ENCODE data around the gene AIF1L. TPM values are rescaled to one million over a fixed set of nuclear protein-coding genes. Genes with fewer than 3 reads are reported as not detected.
"Not testable (repeated sequence)": the region's sequence is repeated elsewhere in the genome, so short reads cannot be mapped to it uniquely, and the experiment has no call there.

The AIF1L gene
- total RNA-seq, 2 donors from 2014 or later = not detected

- Mint-ChIP-seq H3K27ac (no peak overlapping the region), H3K36me3 (peaks cover 42% of the 10 kb centered on the region), H3K27me3 (no peaks in the 10 kb centered on the region), H3K9me3 (no peaks in the 10 kb centered on the region), H3K4me1 (ENCODE audit: low read depth in 2 of 2) (peaks cover 0 to 5% of the 10 kb centered on the region in 2 donors), H3K4me3 (no peak overlapping the region)
- ATAC-seq (no peak), DNase-seq (ENCODE audit: low spot score) (no peak)
Observed at GRCh38 chr9:131140112-131140511, 43.8 kb downstream of the AIF1L start.

GRCh38 chr9:131140550-131140949 lies 44.2 kb downstream of the AIF1L start:
- Mint-ChIP-seq H3K36me3 (peaks cover 46% of the 10 kb centered on the region), H3K9me3 (no peaks in the 10 kb centered on the region), H3K4me1 (ENCODE audit: low read depth in 2 of 2) (peaks cover 0 to 5% of the 10 kb centered on the region in 2 donors), H3K4me3 (no peak overlapping the region), H3K27ac (no peak overlapping the region), H3K27me3 (no peaks in the 10 kb centered on the region)
- DNase-seq (ENCODE audit: low spot score) = no peak
- no peak for ATAC-seq

GRCh38 chr9:131142160-131142559 lies 45.8 kb downstream of the AIF1L start:
- H3K36me3 Mint-ChIP-seq = peaks cover 44% of the 10 kb centered on the region
- peaks cover 0 to 5% of the 10 kb centered on the region in 2 donors for H3K4me1 Mint-ChIP-seq (ENCODE audit: low read depth in 2 of 2)
- H3K27ac Mint-ChIP-seq = no peak overlapping the region
- DNase-seq (ENCODE audit: low spot score) (no peak), ATAC-seq (no peak)
- H3K4me3 Mint-ChIP-seq = no peak overlapping the region
- no peaks in the 10 kb centered on the region for H3K27me3 Mint-ChIP-seq
- no peaks in the 10 kb centered on the region for H3K9me3 Mint-ChIP-seq

- Mint-ChIP-seq H3K36me3 (peaks cover 50% of the 10 kb centered on the region), H3K4me1 (ENCODE audit: low read depth in 2 of 2) (peaks cover 4 to 8% of the 10 kb centered on the region in 2 donors), H3K27ac (peak overlapping the region in 1 of 2 donors; percentile 0), H3K4me3 (no peak overlapping the region), H3K9me3 (no peaks in the 10 kb centered on the region), H3K27me3 (no peaks in the 10 kb centered on the region)
- ATAC-seq = no peak
- DNase-seq (ENCODE audit: low spot score) = no peak
Observed at GRCh38 chr9:131144201-131144600, 47.9 kb downstream of the AIF1L start.

- Mint-ChIP-seq H3K9me3 (no peaks in the 10 kb centered on the region), H3K27ac (no peak overlapping the region), H3K36me3 (peaks cover 52% of the 10 kb centered on the region), H3K4me3 (no peak overlapping the region), H3K27me3 (no peaks in the 10 kb centered on the region), H3K4me1 (ENCODE audit: low read depth in 2 of 2) (peaks cover 13 to 16% of the 10 kb centered on the region in 2 donors)
- no peak for DNase-seq (ENCODE audit: low spot score)
- ATAC-seq = no peak
Observed at GRCh38 chr9:131145245-131145644, 48.9 kb downstream of the AIF1L start.

GRCh38 chr9:131146186-131146585 lies 49.9 kb downstream of the AIF1L start:
- H3K27me3 Mint-ChIP-seq = no peaks in the 10 kb centered on the region
- H3K4me3 Mint-ChIP-seq = no peak overlapping the region
- DNase-seq (ENCODE audit: low spot score) (no peak), ATAC-seq (no peak)
- H3K27ac Mint-ChIP-seq = no peak overlapping the region
- H3K36me3 Mint-ChIP-seq = peaks cover 45% of the 10 kb centered on the region
- peaks cover 13 to 16% of the 10 kb centered on the region in 2 donors for H3K4me1 Mint-ChIP-seq (ENCODE audit: low read depth in 2 of 2)
- H3K9me3 Mint-ChIP-seq = no peaks in the 10 kb centered on the region

- H3K9me3 Mint-ChIP-seq = no peaks in the 10 kb centered on the region
- H3K4me3 Mint-ChIP-seq = no peak overlapping the region
- H3K4me1 Mint-ChIP-seq (ENCODE audit: low read depth in 2 of 2) = peaks cover 13 to 16% of the 10 kb centered on the region in 2 donors
- no peak for DNase-seq (ENCODE audit: low spot score)
- H3K27me3 Mint-ChIP-seq = no peaks in the 10 kb centered on the region
- no peak for ATAC-seq
- H3K36me3 Mint-ChIP-seq = peaks cover 51% of the 10 kb centered on the region
- no peak overlapping the region for H3K27ac Mint-ChIP-seq
Observed at GRCh38 chr9:131148276-131148675, 51.9 kb downstream of the AIF1L start.

- Mint-ChIP-seq H3K27ac (peak overlapping the region; percentile 6 to 45), H3K9me3 (no peaks in the 10 kb centered on the region), H3K4me3 (no peak overlapping the region), H3K4me1 (ENCODE audit: low read depth in 2 of 2) (peaks cover 13 to 16% of the 10 kb centered on the region in 2 donors), H3K36me3 (peaks cover 50% of the 10 kb centered on the region), H3K27me3 (no peaks in the 10 kb centered on the region)
- DNase-seq (ENCODE audit: low spot score) (no peak), ATAC-seq (no peak)
Observed at GRCh38 chr9:131148966-131149687, 52.8 kb downstream of the AIF1L start.

- Mint-ChIP-seq H3K27ac (peak overlapping the region; percentile 6 to 45), H3K4me1 (ENCODE audit: low read depth in 2 of 2) (peaks cover 13 to 15% of the 10 kb centered on the region in 2 donors), H3K36me3 (peaks cover 50% of the 10 kb centered on the region), H3K27me3 (no peaks in the 10 kb centered on the region), H3K4me3 (no peak overlapping the region), H3K9me3 (no peaks in the 10 kb centered on the region)
- DNase-seq (ENCODE audit: low spot score) (no peak), ATAC-seq (no peak)
Observed at GRCh38 chr9:131149688-131150053, 53.3 kb downstream of the AIF1L start.

- Mint-ChIP-seq H3K27me3 (no peaks in the 10 kb centered on the region), H3K4me1 (ENCODE audit: low read depth in 2 of 2) (peaks cover 21 to 23% of the 10 kb centered on the region in 2 donors), H3K9me3 (no peaks in the 10 kb centered on the region), H3K27ac (no peak overlapping the region), H3K4me3 (no peak overlapping the region), H3K36me3 (peaks cover 45% of the 10 kb centered on the region)
- ATAC-seq (no peak), DNase-seq (ENCODE audit: low spot score) (no peak)
Observed at GRCh38 chr9:131153595-131153994, 57.3 kb downstream of the AIF1L start.

GRCh38 chr9:131158673-131159072 lies 62.3 kb downstream of the AIF1L start:
- not testable (repeated sequence) for H3K27ac Mint-ChIP-seq; H3K27me3 Mint-ChIP-seq; H3K4me3 Mint-ChIP-seq; H3K9me3 Mint-ChIP-seq; DNase-seq (ENCODE audit: low spot score); ATAC-seq
- Mint-ChIP-seq H3K36me3 (peaks cover 29% of the 10 kb centered on the region), H3K4me1 (ENCODE audit: low read depth in 2 of 2) (peaks cover 7 to 15% of the 10 kb centered on the region in 2 donors)

- DNase-seq (ENCODE audit: low spot score) (no peak), ATAC-seq (no peak)
- H3K36me3 Mint-ChIP-seq = peaks cover 20% of the 10 kb centered on the region
- H3K4me3 Mint-ChIP-seq = no peak overlapping the region
- H3K9me3 Mint-ChIP-seq = no peaks in the 10 kb centered on the region
- no peaks in the 10 kb centered on the region for H3K27me3 Mint-ChIP-seq
- H3K27ac Mint-ChIP-seq = no peak overlapping the region
- peaks cover 3 to 5% of the 10 kb centered on the region in 2 donors for H3K4me1 Mint-ChIP-seq (ENCODE audit: low read depth in 2 of 2)
Observed at GRCh38 chr9:131160416-131161112, 64.2 kb downstream of the AIF1L start.

GRCh38 chr9:131161585-131161984 lies 65.3 kb downstream of the AIF1L start:
- H3K4me3 Mint-ChIP-seq = no peak overlapping the region
- peaks cover 17% of the 10 kb centered on the region for H3K36me3 Mint-ChIP-seq
- no peak overlapping the region for H3K27ac Mint-ChIP-seq
- no peaks in the 10 kb centered on the region for H3K27me3 Mint-ChIP-seq
- peaks cover 0 to 3% of the 10 kb centered on the region in 2 donors for H3K4me1 Mint-ChIP-seq (ENCODE audit: low read depth in 2 of 2)
- H3K9me3 Mint-ChIP-seq = no peaks in the 10 kb centered on the region
- DNase-seq (ENCODE audit: low spot score) = no peak
- ATAC-seq = no peak

- Mint-ChIP-seq H3K27me3 (no peaks in the 10 kb centered on the region), H3K27ac (no peak overlapping the region), H3K4me1 (ENCODE audit: low read depth in 2 of 2) (peaks cover 0 to 12% of the 10 kb centered on the region in 2 donors), H3K4me3 (no peak overlapping the region), H3K36me3 (peaks cover 17% of the 10 kb centered on the region), H3K9me3 (no peaks in the 10 kb centered on the region)
- ATAC-seq (no peak), DNase-seq (ENCODE audit: low spot score) (no peak)
Observed at GRCh38 chr9:131162886-131163285, 66.6 kb downstream of the AIF1L start.

All from natural killer cell treated with Interleukin-12 subunit alpha and Interleukin-12 subunit beta and Interleukin-15 and Interleukin-18, amount 100 ng/mL, for 72 hours (primary cell).